ENCODE data around the gene WTAP.
"Not testable (repeated sequence)": the region's sequence is repeated elsewhere in the genome, so short reads cannot be mapped to it uniquely, and the experiment has no call there.

The WTAP gene

DNA sequence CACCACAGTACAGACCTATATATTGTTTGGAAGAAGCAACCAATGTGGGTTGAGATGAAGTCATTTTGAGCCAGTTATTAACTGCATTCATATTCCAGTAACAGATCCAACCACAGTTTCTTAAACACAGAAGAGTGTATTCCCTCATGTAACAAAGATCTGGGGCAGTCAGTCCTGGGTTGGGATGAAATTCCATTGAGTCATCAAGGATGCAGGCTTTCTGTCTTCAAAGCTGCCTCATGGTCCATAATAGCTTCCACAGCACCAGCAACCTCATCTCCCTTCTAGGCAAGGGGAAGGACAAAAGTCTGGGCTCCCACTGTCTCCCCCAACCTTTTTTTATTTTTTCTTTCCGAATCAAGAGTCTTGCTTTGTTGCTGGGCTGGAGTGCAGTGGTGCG, 31.3 kb upstream of the WTAP start:
- peaks cover 13% of the 10 kb centered on the region for H3K36me3 ChIP-seq (ENCODE audit: control insufficient read depth, insufficient read depth, low read length, severe bottlenecking)
- no peaks in the 10 kb centered on the region for H3K9me3 ChIP-seq (ENCODE audit: control insufficient read depth, low read length)
- no peak overlapping the region for H3K4me3 ChIP-seq (ENCODE audit: low read length)
- H3K27me3 ChIP-seq (replicated peaks; ENCODE audit: control insufficient read depth, insufficient read depth, low read length): no peaks in the 10 kb centered on the region
- H3K4me1 ChIP-seq (ENCODE audit: control insufficient read depth, insufficient read depth, low read length): peaks cover 34% of the 10 kb centered on the region
- no peak overlapping the region for H3K9ac ChIP-seq (ENCODE audit: low read length)
- no peak for DNase-seq (ENCODE audit: low read depth)

DNA sequence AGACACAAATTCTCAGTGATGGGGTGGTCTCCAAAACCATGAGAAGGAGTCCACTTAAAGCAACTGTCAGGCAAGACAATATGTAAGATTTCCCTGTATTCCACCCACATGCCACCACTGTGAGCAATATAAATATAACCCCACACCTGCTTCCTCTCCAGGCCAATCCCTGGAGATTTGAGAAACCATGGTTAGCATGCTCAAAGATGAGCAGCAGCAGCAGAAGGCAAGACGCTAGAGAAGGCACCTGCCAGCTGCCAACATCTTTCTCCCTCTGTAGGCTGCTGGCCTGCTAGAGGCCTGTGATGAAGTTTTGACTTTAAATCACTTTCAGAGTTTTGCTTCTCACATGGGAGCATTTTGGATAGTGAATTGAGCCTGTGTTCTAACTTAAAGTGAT, 26.3 kb upstream of the WTAP start:
- Histone ChIP-seq H3K27me3 (replicated peaks; ENCODE audit: control insufficient read depth, insufficient read depth, low read length) (no peaks in the 10 kb centered on the region), H3K9ac (ENCODE audit: low read length) (peak overlapping the region; percentile 78)

DNA sequence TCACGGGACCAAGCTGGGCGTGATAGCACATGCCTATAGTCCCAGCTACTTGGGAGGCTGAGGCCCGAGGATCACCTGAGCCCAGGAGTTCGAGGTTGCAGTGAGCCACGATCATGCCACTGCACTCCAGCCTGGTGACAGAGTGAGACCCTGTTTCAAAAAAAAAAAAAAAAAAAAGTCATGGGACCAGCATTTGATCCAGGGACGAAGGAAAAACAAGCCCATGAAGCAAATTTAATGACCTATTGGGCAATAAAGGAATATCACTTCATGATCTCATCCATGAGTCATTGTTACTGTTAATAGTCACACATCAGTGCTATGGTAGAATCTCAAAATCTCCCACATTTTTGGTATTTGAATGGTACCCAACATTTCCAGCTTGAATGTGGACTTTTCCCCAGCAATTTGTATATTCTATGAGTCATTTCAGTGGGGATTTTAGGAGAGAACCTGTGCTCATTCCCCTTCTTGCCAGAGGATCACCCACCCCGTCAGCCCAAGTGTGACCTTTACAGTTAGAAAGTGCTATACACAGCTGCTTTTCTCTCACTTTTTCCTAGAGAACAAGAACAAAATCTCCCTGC, 25.8 kb upstream of the WTAP start:
- Histone ChIP-seq H3K36me3 (ENCODE audit: control insufficient read depth, insufficient read depth, low read length, severe bottlenecking) (peaks cover 8% of the 10 kb centered on the region), H3K27me3 (replicated peaks; ENCODE audit: control insufficient read depth, insufficient read depth, low read length) (no peaks in the 10 kb centered on the region), H3K4me3 (ENCODE audit: low read length) (no peak overlapping the region), H3K4me1 (ENCODE audit: control insufficient read depth, insufficient read depth, low read length) (peaks cover 19% of the 10 kb centered on the region), H3K9me3 (ENCODE audit: control insufficient read depth, low read length) (peaks cover 4% of the 10 kb centered on the region), H3K9ac (ENCODE audit: low read length) (peak overlapping the region; percentile 78)
- DNase-seq (ENCODE audit: low read depth): peak; percentile 88

More for the DNA sequence above, 26.3 kb upstream of the WTAP start:
- Histone ChIP-seq H3K4me3 (ENCODE audit: low read length) (peak overlapping the region; percentile 2), H3K9me3 (ENCODE audit: control insufficient read depth, low read length) (peaks cover 4% of the 10 kb centered on the region), H3K4me1 (ENCODE audit: control insufficient read depth, insufficient read depth, low read length) (peaks cover 19% of the 10 kb centered on the region), H3K36me3 (ENCODE audit: control insufficient read depth, insufficient read depth, low read length, severe bottlenecking) (peaks cover 8% of the 10 kb centered on the region)
- DNase-seq (ENCODE audit: low read depth): peak; percentile 30

DNA sequence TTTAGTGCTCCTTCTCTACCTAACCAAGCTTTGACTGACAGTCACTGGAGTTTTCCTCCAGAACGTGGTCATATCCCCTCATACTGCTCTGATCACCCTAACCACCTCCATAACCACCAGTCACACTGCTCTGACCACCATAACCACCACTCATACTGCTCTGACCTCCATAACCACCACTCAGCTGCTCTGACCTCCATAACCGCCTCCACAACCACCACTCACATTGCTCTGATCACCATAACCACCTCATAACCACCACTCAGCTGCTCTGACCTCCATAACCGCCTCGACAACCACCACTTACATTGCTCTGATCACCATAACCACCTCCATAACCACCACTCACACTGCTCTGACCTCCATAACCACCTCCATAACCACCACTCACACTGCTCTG, 16.7 kb upstream of the WTAP start:
- H3K9ac ChIP-seq (ENCODE audit: low read length); H3K4me3 ChIP-seq (ENCODE audit: low read length); H3K27me3 ChIP-seq (replicated peaks; ENCODE audit: control insufficient read depth, insufficient read depth, low read length); H3K36me3 ChIP-seq (ENCODE audit: control insufficient read depth, insufficient read depth, low read length, severe bottlenecking); H3K9me3 ChIP-seq (ENCODE audit: control insufficient read depth, low read length); DNase-seq (ENCODE audit: low read depth): not testable (repeated sequence)
- peaks cover 14% of the 10 kb centered on the region for H3K4me1 ChIP-seq (ENCODE audit: control insufficient read depth, insufficient read depth, low read length)

DNA sequence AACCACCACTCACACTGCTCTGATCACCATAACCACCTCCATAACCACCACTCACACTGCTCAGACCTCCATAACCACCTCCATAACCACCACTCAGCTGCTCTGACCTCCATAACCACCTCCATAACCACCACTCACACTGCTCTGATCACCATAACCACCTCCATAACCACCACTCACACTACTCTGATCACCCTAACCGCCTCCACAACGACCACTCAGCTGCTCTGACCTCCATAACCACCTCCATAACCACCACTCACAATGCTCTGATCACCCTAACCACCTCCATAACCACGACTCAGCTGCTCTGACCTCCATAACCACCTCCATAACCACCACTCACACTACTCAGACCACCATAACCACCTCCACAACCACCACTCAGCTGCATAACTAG, 14.9 kb upstream of the WTAP start:
- not testable (repeated sequence) for H3K4me3 ChIP-seq (ENCODE audit: low read length); H3K9ac ChIP-seq (ENCODE audit: low read length); H3K9me3 ChIP-seq (ENCODE audit: control insufficient read depth, low read length); H3K27me3 ChIP-seq (replicated peaks; ENCODE audit: control insufficient read depth, insufficient read depth, low read length); H3K36me3 ChIP-seq (ENCODE audit: control insufficient read depth, insufficient read depth, low read length, severe bottlenecking); DNase-seq (ENCODE audit: low read depth)
- H3K4me1 ChIP-seq (ENCODE audit: control insufficient read depth, insufficient read depth, low read length): peaks cover 30% of the 10 kb centered on the region

DNA sequence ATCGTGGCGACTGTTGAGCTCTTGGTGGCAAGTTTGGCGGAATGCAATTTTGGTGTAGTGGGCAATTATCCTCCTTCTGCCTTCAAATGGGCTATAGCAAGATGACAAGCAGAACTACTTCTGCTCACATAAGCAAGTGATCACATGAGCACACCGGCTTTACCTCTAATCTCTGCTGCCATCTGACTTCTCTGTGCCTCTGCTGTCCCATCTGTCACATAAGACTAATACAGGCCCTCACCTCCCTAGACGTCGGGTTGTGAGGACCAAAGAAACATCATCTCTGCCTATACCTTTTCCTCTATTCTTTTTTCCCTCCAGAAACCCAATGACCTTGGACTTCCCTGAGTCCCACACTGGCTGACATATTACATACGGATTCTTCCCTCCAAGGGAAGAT, 13.3 kb upstream of the WTAP start:
- DNase-seq (ENCODE audit: low read depth): no peak
- Histone ChIP-seq H3K4me1 (ENCODE audit: control insufficient read depth, insufficient read depth, low read length) (peaks cover 38% of the 10 kb centered on the region), H3K36me3 (ENCODE audit: control insufficient read depth, insufficient read depth, low read length, severe bottlenecking) (no peaks in the 10 kb centered on the region), H3K9ac (ENCODE audit: low read length) (no peak overlapping the region), H3K4me3 (ENCODE audit: low read length) (no peak overlapping the region), H3K9me3 (ENCODE audit: control insufficient read depth, low read length) (no peaks in the 10 kb centered on the region), H3K27me3 (replicated peaks; ENCODE audit: control insufficient read depth, insufficient read depth, low read length) (no peaks in the 10 kb centered on the region)

DNA sequence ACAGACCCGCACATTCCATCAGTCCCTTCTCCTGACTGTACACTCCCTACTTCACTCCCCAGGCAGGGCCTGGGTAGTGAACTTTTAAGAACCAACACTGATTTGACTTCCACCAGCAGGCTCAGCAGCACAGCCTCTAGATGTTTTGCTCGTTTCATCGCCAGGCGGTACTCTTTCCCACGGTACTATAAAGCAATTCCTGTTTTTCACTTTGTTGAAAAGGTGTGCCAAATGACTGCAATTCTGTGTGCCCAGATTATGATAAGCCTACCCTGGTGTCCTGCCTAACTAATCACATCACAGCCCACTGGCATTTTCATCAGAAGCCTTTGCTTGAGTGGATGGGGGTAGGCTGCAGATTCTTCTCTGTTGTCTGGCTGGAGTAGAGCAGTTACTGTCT, 12.9 kb upstream of the WTAP start:
- H3K36me3 ChIP-seq (ENCODE audit: control insufficient read depth, insufficient read depth, low read length, severe bottlenecking): no peaks in the 10 kb centered on the region
- DNase-seq (ENCODE audit: low read depth): no peak

DNA sequence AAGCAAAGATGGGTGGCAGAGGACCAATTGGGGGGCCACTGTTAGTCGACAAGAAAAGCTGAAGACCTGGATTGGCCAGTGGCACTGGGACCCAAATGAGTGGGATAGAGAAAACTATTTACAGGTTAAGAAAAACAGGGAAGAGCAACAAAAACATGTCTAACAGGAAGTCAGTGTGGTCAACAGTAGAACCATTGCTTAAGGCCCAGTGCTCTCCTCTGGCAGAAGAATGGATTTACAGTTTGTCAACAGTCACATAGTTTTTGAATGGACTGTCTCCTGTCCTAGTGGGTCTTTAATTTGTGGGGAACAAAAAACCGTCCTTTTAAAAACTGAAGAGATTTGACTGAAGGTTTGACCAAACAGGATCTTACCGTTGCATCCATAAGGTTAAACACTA, 12.1 kb upstream of the WTAP start:
- no peaks in the 10 kb centered on the region for H3K36me3 ChIP-seq (ENCODE audit: control insufficient read depth, insufficient read depth, low read length, severe bottlenecking)
- no peaks in the 10 kb centered on the region for H3K27me3 ChIP-seq (replicated peaks; ENCODE audit: control insufficient read depth, insufficient read depth, low read length)

More for the DNA sequence above, 12.9 kb upstream of the WTAP start:
- H3K9ac ChIP-seq (ENCODE audit: low read length): peak overlapping the region; percentile 48
- no peak overlapping the region for H3K4me3 ChIP-seq (ENCODE audit: low read length)
- no peaks in the 10 kb centered on the region for H3K27me3 ChIP-seq (replicated peaks; ENCODE audit: control insufficient read depth, insufficient read depth, low read length)
- peaks cover 38% of the 10 kb centered on the region for H3K4me1 ChIP-seq (ENCODE audit: control insufficient read depth, insufficient read depth, low read length)
- H3K9me3 ChIP-seq (ENCODE audit: control insufficient read depth, low read length): no peaks in the 10 kb centered on the region

DNA sequence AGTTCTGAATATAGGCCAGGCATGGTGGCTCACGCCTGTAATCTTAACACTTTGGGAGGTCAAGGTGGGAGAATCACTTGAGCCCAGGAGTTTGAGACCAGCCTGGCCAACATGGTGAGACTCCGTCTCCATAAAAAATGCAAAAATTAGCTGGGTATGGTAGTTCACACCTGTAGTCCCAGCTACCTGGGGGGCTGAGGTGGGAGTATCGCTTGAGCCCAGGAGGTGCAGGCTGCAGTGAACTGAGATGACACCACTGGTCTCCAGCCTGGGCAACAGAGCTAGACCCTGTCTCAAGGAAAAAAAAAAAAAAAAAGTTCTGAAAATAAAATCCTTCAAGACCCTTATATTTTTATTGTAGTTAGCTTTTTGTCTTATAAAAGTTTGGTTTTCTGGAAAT, 11.7 kb upstream of the WTAP start:
- no peaks in the 10 kb centered on the region for H3K9me3 ChIP-seq (ENCODE audit: control insufficient read depth, low read length)
- peaks cover 38% of the 10 kb centered on the region for H3K4me1 ChIP-seq (ENCODE audit: control insufficient read depth, insufficient read depth, low read length)
- DNase-seq (ENCODE audit: low read depth): no peak
- no peaks in the 10 kb centered on the region for H3K36me3 ChIP-seq (ENCODE audit: control insufficient read depth, insufficient read depth, low read length, severe bottlenecking)
- H3K9ac ChIP-seq (ENCODE audit: low read length): peak overlapping the region; percentile 69
- H3K27me3 ChIP-seq (replicated peaks; ENCODE audit: control insufficient read depth, insufficient read depth, low read length): no peaks in the 10 kb centered on the region
- H3K4me3 ChIP-seq (ENCODE audit: low read length): peak overlapping the region; percentile 34

More for the DNA sequence above, 12.1 kb upstream of the WTAP start:
- DNase-seq (ENCODE audit: low read depth): no peak
- Histone ChIP-seq H3K4me1 (ENCODE audit: control insufficient read depth, insufficient read depth, low read length) (peaks cover 38% of the 10 kb centered on the region), H3K4me3 (ENCODE audit: low read length) (no peak overlapping the region), H3K9me3 (ENCODE audit: control insufficient read depth, low read length) (no peaks in the 10 kb centered on the region), H3K9ac (ENCODE audit: low read length) (peak overlapping the region; percentile 69)

DNA sequence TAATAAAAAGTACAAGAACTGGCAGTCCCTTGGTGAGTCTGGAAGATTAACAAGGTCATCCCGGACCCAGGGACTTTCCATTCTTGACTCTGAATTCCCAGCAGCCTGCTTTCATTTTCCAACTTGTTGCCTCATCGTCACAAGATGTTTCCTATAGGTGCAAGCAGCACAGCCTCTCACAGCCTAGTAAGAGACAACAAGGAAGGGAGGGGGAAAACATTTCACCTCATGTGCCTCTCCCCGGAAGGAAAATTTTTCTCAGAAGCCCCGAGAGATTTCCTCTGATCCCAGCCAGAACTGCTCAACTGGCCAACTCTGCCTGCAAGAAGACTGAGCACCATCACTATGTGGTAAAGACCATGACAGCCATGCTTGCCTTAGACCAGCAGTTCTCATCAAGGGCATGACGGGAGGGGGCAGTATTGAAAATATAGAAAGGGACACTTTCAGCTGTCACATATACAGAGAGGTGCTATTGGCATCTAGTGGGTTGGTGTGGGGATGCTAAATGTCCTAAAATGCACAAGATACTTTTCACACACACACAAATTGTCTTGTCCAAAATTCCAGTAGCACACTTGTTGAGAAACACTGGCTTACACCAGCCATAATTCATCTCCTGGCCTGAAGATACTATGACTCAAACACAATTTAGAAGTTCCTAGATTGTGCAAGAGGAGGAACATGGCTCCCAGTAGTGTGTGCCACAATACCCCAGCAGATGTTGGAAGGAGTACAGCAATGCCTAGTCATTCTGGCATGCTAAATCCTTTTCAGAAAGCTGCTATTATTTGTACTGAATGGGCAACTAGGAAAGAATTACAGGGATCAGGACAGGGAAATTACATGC, 10.8 kb upstream of the WTAP start:
- Histone ChIP-seq H3K9me3 (ENCODE audit: control insufficient read depth, low read length) (no peaks in the 10 kb centered on the region), H3K4me1 (ENCODE audit: control insufficient read depth, insufficient read depth, low read length) (peaks cover 38% of the 10 kb centered on the region), H3K36me3 (ENCODE audit: control insufficient read depth, insufficient read depth, low read length, severe bottlenecking) (no peaks in the 10 kb centered on the region), H3K9ac (ENCODE audit: low read length) (peak overlapping the region; percentile 69), H3K27me3 (replicated peaks; ENCODE audit: control insufficient read depth, insufficient read depth, low read length) (no peaks in the 10 kb centered on the region), H3K4me3 (ENCODE audit: low read length) (peak overlapping the region; percentile 34)
- DNase-seq (ENCODE audit: low read depth): peak; percentile 96

DNA sequence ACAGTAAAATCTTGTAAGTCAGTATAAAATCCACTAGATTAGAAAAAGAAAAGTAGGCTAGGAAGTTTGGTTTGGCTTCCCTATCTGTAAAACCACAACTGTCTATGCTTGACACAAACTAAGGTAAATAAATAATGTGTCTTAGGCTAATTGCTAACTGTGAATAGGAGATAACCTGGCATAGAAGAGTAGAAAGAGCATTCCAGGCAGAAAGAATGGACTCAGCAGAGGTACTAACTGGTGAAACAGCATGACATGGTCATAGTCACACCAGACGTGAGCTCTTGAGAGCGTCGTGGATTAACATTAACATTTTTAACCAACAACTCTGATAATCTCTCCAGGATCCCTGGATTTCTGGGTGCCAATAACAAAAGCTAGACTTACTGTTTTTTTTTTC, 8.7 kb upstream of the WTAP start:
- Histone ChIP-seq H3K27me3 (replicated peaks; ENCODE audit: control insufficient read depth, insufficient read depth, low read length) (no peaks in the 10 kb centered on the region), H3K9me3 (ENCODE audit: control insufficient read depth, low read length) (no peaks in the 10 kb centered on the region), H3K36me3 (ENCODE audit: control insufficient read depth, insufficient read depth, low read length, severe bottlenecking) (no peaks in the 10 kb centered on the region), H3K4me1 (ENCODE audit: control insufficient read depth, insufficient read depth, low read length) (peaks cover 38% of the 10 kb centered on the region), H3K9ac (ENCODE audit: low read length) (no peak overlapping the region), H3K4me3 (ENCODE audit: low read length) (no peak overlapping the region)
- no peak for DNase-seq (ENCODE audit: low read depth)
